C4-2B (cell line): ENCODE data around the gene TIGD6.

Experiments used
- CTCF ChIP-seq: fragments of 450-650 bp; conservative IDR thresholded peaks from 2 replicates; pipeline ENCODE4 v1.5.1; 2017; ENCODE audit warnings: mild to moderate bottlenecking
- ZFX ChIP-seq: fragments of 450-650 bp; IDR thresholded peaks from 2 replicates; pipeline ENCODE4 v1.6.1; 2017

- TF ChIP-seq CTCF (no peak), ZFX (no peak)
These were observed 17.9 kb downstream of the TIGD6 start for GRCh38 chr5:149982505-149982904.
